ENCODE measurements around the gene ASPRV1. TPM values are rescaled to one million over a fixed set of nuclear protein-coding genes. Genes with fewer than 3 reads are reported as not detected.

ASPRV1 gene
- total and polyA plus RNA-seq, 5 donors = 0.79 to 1.2 (median 1.1) TPM

DNA sequence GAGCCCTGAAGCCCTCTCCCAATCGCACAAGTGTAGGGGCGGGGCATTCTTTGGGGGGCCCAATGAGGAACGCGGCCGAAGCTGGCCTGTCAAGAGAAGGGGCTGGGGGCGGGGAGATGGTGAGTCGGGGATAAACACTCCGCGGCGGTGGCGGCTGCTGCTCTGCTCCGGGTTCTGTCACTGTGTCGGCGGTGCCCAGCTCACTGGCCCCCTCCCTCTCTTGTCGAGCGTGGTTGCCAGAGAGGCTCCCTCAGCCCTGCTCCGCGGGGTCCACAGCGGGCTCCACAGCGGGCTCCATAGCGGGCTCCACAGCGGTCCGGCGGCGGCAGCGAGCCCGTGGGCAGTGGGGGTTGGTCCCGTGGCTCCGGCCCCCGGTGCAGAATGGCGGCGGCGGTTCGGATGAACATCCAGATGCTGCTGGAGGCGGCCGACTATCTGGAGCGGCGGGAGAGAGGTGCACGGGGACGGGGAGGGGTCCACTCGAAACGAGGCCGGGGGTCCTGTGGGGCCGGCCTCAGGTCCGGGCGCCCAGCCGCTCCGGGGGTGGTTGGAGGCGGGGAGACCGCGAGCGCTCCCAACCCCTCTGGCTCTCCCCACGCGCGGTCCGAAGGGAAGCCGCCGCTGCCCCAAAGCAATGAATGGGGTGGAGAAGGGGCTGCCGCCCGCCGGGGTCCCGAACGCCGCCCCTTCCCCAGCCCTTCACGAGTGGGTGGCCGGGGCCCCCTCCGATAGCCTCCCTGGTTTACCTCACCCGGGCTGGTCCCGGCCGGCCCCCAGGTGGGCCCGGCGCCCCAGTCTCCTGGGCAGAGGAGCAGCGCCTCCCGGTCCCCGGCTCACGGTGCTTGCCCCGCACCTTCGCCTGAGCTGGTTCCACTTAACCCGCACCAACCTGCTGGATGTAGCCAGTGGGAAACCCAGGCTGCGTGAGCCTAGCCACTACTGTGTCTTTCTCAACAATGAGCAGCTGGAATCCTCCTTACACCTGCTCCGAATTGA is 46.2 kb downstream of the ASPRV1 start, which contains the start of gene MXD1:
MXD1 (plus strand) TSS at position 160 of the 996 bp plus-strand sequence; CDS start at position 382, 222 bp downstream.
- DNase-seq (peak; percentile 26 to 100 (median 64)), ATAC-seq (peak in 1 of 2 donors; percentile 1)
- intact Hi-C loops (cut with DNase I) = loop anchor here (5.0 to 10.0 kb wide), 6 partner anchors 157 to 382 kb away; partner anchors contain the start of genes PCBP1 (in 3 of the 4) and SNRPG (in 1 of the 4)
- no peaks in the 10 kb centered on the region for H3K9me3 ChIP-seq (ENCODE audit: control insufficient read depth, low read length)
- H3K27ac ChIP-seq (ENCODE audit: low read length) = peak within 1 kb of the TSS; percentile 97
- no peaks in the 10 kb centered on the region for H3K4me1 ChIP-seq (ENCODE audit: control insufficient read depth, insufficient read depth, low read length)
- peak within 1 kb of the TSS; percentile 87 for H3K4me3 ChIP-seq (ENCODE audit: low read length)
- H3K27me3 ChIP-seq (ENCODE audit: control insufficient read depth, insufficient read depth) = no peaks in the 10 kb centered on the region
- WGBS = under 1% methylated on average over 81 of the region's 81 CpGs

- H3K4me1 ChIP-seq (ENCODE audit: control insufficient read depth, insufficient read depth, low read length) = no peaks in the 10 kb centered on the region
- no peaks in the 10 kb centered on the region for H3K27me3 ChIP-seq (ENCODE audit: control insufficient read depth, insufficient read depth)
- H3K9me3 ChIP-seq (ENCODE audit: control insufficient read depth, low read length) = no peaks in the 10 kb centered on the region
- peak; percentile 97 for ATAC-seq
- H3K4me3 ChIP-seq (ENCODE audit: low read length) = peak overlapping the region; percentile 47
- DNase-seq = peak; percentile 99 to 100 (median 100)
- intact Hi-C loops (cut with DNase I) = loop anchor here (5.0 to 10.0 kb wide), 5 partner anchors 170 to 383 kb away; partner anchors contain the start of genes PCBP1 (in 3 of the 4) and SNRPG (in 1 of the 4)
- peak overlapping the region; percentile 97 for H3K27ac ChIP-seq (ENCODE audit: low read length)
- under 1% methylated on average over 56 of the region's 56 CpGs for WGBS
Measured at GRCh38 chr2:69914164-69914949, 47.1 kb downstream of the ASPRV1 start.

DNA sequence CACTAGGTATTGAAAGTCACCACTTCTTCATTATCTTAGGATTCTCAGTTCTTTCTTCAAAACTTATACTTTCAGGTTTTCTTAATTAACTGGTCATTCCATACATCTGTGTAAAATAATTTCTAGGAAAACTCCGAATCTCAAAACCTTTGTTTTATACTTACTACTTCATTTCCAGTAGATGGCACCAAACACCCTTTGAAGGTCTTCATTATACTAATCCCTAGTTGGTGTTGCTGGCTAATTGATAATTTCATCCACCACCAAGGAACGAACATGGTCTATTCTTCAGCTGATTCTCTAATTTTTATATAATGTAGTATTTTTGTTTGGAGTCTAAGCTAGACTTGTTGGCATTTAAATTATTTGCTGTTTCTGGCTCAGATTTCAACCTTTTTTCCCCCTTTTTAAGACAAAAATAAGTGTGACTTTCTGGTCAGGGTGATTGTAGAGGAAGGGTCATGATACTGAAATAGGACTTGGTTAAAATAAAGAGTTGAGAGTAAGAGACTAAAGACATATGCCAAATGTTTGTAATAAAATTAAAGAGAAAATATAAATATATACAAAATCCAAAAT is 49.4 kb downstream of the ASPRV1 start:
- DNase-seq = no peak
- H3K9me3 ChIP-seq (ENCODE audit: control insufficient read depth, low read length) = no peaks in the 10 kb centered on the region
- H3K27ac ChIP-seq (ENCODE audit: low read length) = no peak overlapping the region
- WGBS = 3% methylated on average over 2 of the region's 2 CpGs
- no peaks in the 10 kb centered on the region for H3K4me1 ChIP-seq (ENCODE audit: control insufficient read depth, insufficient read depth, low read length)
- intact Hi-C loops (cut with DNase I) = loop anchor here (2.0 to 10.0 kb wide), 6 partner anchors 159 to 385 kb away; partner anchors contain the start of genes PCBP1 (in 3 of the 4) and SNRPG (in 1 of the 4)
- ATAC-seq = no peak
- H3K4me3 ChIP-seq (ENCODE audit: low read length) = no peak overlapping the region
- no peaks in the 10 kb centered on the region for H3K27me3 ChIP-seq (ENCODE audit: control insufficient read depth, insufficient read depth)

Other genes with a start within 250 kb of the ASPRV1 start
- 10 to 100 TPM; 27.1 to 43.7 (median 33.9) TPM for gene ANXA4, start 219.5 kb downstream of the ASPRV1 start, total RNA-seq
- gene ANXA4, start 219.5 kb downstream of the ASPRV1 start, polyA plus RNA-seq = 15.4 TPM
- gene GMCL1, start 132.0 kb downstream of the ASPRV1 start, total RNA-seq = 1 to 10 TPM; 4.6 to 6.8 (median 6.4) TPM
- gene GMCL1, start 132.0 kb downstream of the ASPRV1 start, polyA plus RNA-seq = 2.5 TPM
- gene SNRNP27, start 67.7 kb downstream of the ASPRV1 start, total RNA-seq = 10 to 100 TPM; 50.8 to 69.6 (median 57.4) TPM
- gene SNRNP27, start 67.7 kb downstream of the ASPRV1 start, polyA plus RNA-seq = 61.4 TPM
- gene MXD1, start 46.5 kb downstream of the ASPRV1 start, total RNA-seq = 1 to 10 TPM; 6.1 to 7.9 (median 6.6) TPM
- 2.7 TPM for gene MXD1, start 46.5 kb downstream of the ASPRV1 start, polyA plus RNA-seq
- 100 to 1,000 TPM; 233 to 259 (median 239) TPM for gene PCBP1, start 125.8 kb upstream of the ASPRV1 start, total RNA-seq
- gene PCBP1, start 125.8 kb upstream of the ASPRV1 start, polyA plus RNA-seq = 280 TPM
- gene C2orf42, start 229.4 kb upstream of the ASPRV1 start, total RNA-seq = 10 to 100 TPM; 12.5 to 14.4 (median 13.4) TPM
- 4.1 TPM for gene C2orf42, start 229.4 kb upstream of the ASPRV1 start, polyA plus RNA-seq